ENCODE measurements around the gene PMEPA1. TPM values are rescaled to one million over a fixed set of nuclear protein-coding genes. Genes with fewer than 3 reads are reported as not detected.

The PMEPA1 gene
- total and polyA plus RNA-seq, 2 donors (not counting 1 experiment from before 2014, with no cell fraction given) = 9.9 to 37.4 TPM

GRCh38 chr20:57716202-57716601 is 6.4 kb upstream of the PMEPA1 start:
- 90% methylated on average over 1 of the region's 3 CpGs for WGBS (ENCODE audit: insufficient coverage)

More at GRCh38 chr20:57716202-57716601, 6.4 kb upstream of the PMEPA1 start:
- Histone ChIP-seq H3K4me1 (ENCODE audit: control insufficient read depth in 2 of 2, insufficient read depth in 2 of 2, low read length in 2 of 2) (peaks cover 18 to 19% of the 10 kb centered on the region in 2 donors), H3K27me3 (replicated peaks in 1 of 4; ENCODE audit: control extremely low read depth in 1 of 4, control insufficient read depth in 3 of 4, insufficient read depth in 4 of 4, low read length in 3 of 4) (peaks cover 0 to 2% (median 0%) of the 10 kb centered on the region in 4 experiments), H4K20me1 (ENCODE audit: control insufficient read depth, insufficient read depth, low read length, poor library complexity, severe bottlenecking) (no peaks in the 10 kb centered on the region), H3K27ac (ENCODE audit: low read length in 2 of 2) (no peak overlapping the region), H3K4me3 (ENCODE audit: control extremely low read depth in 1 of 5, extremely low read depth in 1 of 5, insufficient read depth in 1 of 5, low read depth in 2 of 5, low read length in 4 of 5) (no peak overlapping the region), H2AFZ (ENCODE audit: insufficient read depth, low read depth, low read length, poor library complexity, severe bottlenecking) (no peak overlapping the region), H3K79me2 (ENCODE audit: control insufficient read depth, insufficient read depth, low read length) (peaks cover 42% of the 10 kb centered on the region), H3K9ac (ENCODE audit: low read length) (no peak overlapping the region), H3K4me2 (replicated peaks; ENCODE audit: low read depth, low read length, poor library complexity, severe bottlenecking) (no peak overlapping the region), H3K36me3 (replicated peaks in 1 of 2; ENCODE audit: control extremely low read depth in 1 of 2, control insufficient read depth in 1 of 2, extremely low read depth in 1 of 2, insufficient read depth in 2 of 2, low read length in 1 of 2) (no peaks in the 10 kb centered on the region), H3K9me3 (ENCODE audit: control extremely low read depth in 1 of 3, control insufficient read depth in 2 of 3, insufficient read depth in 1 of 3, low read length in 2 of 3) (no peaks in the 10 kb centered on the region)
- no peak for DNase-seq
- CTCF ChIA-PET = interaction anchor here (1.1 kb wide), 1 partner anchor 62 kb away, joined by 3 read pairs; no protein-coding TSS in a partner anchor
- intact Hi-C loops (cut with micrococcal nuclease) = loop anchor here (10.0 kb wide), 1 partner anchor 1321 kb away; the partner anchor contains the start of genes AURKA and CSTF1
- Mint-ChIP-seq H3K4me1 (peaks cover 17% of the 10 kb centered on the region), H3K4me3 (no peak overlapping the region), H3K27me3 (no peaks in the 10 kb centered on the region), H3K9me3 (ENCODE audit: insufficient read depth) (no peaks in the 10 kb centered on the region), H3K27ac (no peak overlapping the region)
- POLR2A ChIA-PET = no interaction called here
- ATAC-seq (ENCODE audit: low read depth) = no peak
- no peak for TF ChIP-seq EZH2 (IDR thresholded peaks at IDR 0.05; ENCODE audit: borderline replicate concordance, insufficient read depth, low read depth, low read length, poor library complexity, severe bottlenecking)
- TF ChIP-seq CTCF (IDR thresholded peaks at IDR 0.05) = no peak
